ENCODE results near the gene SLITRK4. TPM values are rescaled to one million over a fixed set of nuclear protein-coding genes. Genes with fewer than 3 reads are reported as not detected.

SLITRK4 gene
- total RNA-seq, 2 donors from 2014 or later = not detected

- H3K36me3 Mint-ChIP-seq = peaks cover 7% of the 10 kb centered on the region
- no peak for ATAC-seq
- H3K9me3 Mint-ChIP-seq = peaks cover 3% of the 10 kb centered on the region
- peak overlapping the region; percentile 50 for H3K4me3 Mint-ChIP-seq
- H3K27ac Mint-ChIP-seq = no peak overlapping the region
- H3K27me3 Mint-ChIP-seq = peaks cover 8 to 19% of the 10 kb centered on the region in 2 donors
- H3K4me1 Mint-ChIP-seq (ENCODE audit: low read depth in 2 of 2) = peaks cover 0 to 6% of the 10 kb centered on the region in 2 donors
- no peak for DNase-seq (ENCODE audit: low spot score)
Measured at GRCh38 chrX:143632625-143633410, 3.1 kb downstream of the SLITRK4 start.

GRCh38 chrX:143623657-143624056 lies 12.2 kb downstream of the SLITRK4 start:
- DNase-seq (ENCODE audit: low spot score) (no peak), ATAC-seq (no peak)
- H3K4me3 Mint-ChIP-seq = no peak overlapping the region
- H3K27me3 Mint-ChIP-seq = peaks cover 0 to 3% of the 10 kb centered on the region in 2 donors
- no peaks in the 10 kb centered on the region for H3K4me1 Mint-ChIP-seq (ENCODE audit: low read depth in 2 of 2)
- H3K27ac Mint-ChIP-seq = no peak overlapping the region
- no peaks in the 10 kb centered on the region for H3K36me3 Mint-ChIP-seq
- H3K9me3 Mint-ChIP-seq = no peaks in the 10 kb centered on the region

GRCh38 chrX:143621276-143621675 lies 14.6 kb downstream of the SLITRK4 start:
- Mint-ChIP-seq H3K4me1 (ENCODE audit: low read depth in 2 of 2) (no peaks in the 10 kb centered on the region), H3K36me3 (no peaks in the 10 kb centered on the region), H3K27ac (no peak overlapping the region), H3K9me3 (no peaks in the 10 kb centered on the region), H3K4me3 (no peak overlapping the region), H3K27me3 (peaks cover 0 to 2% of the 10 kb centered on the region in 2 donors)
- ATAC-seq (no peak), DNase-seq (ENCODE audit: low spot score) (no peak)

GRCh38 chrX:143615851-143616250 lies 20.1 kb downstream of the SLITRK4 start:
- H3K4me1 Mint-ChIP-seq (ENCODE audit: low read depth in 2 of 2) = no peaks in the 10 kb centered on the region
- no peak overlapping the region for H3K27ac Mint-ChIP-seq
- no peak for DNase-seq (ENCODE audit: low spot score)
- H3K9me3 Mint-ChIP-seq = peaks cover 6% of the 10 kb centered on the region
- no peak for ATAC-seq
- no peaks in the 10 kb centered on the region for H3K27me3 Mint-ChIP-seq
- no peak overlapping the region for H3K4me3 Mint-ChIP-seq
- H3K36me3 Mint-ChIP-seq = no peaks in the 10 kb centered on the region

GRCh38 chrX:143601809-143602208 lies 34.1 kb downstream of the SLITRK4 start:
- Mint-ChIP-seq H3K4me1 (ENCODE audit: low read depth in 2 of 2) (no peaks in the 10 kb centered on the region), H3K27me3 (peaks cover 0 to 2% of the 10 kb centered on the region in 2 donors), H3K9me3 (no peaks in the 10 kb centered on the region), H3K4me3 (no peak overlapping the region), H3K27ac (no peak overlapping the region), H3K36me3 (peaks cover 4% of the 10 kb centered on the region)
- ATAC-seq (no peak), DNase-seq (ENCODE audit: low spot score) (no peak)

- Mint-ChIP-seq H3K4me1 (ENCODE audit: low read depth in 2 of 2) (no peaks in the 10 kb centered on the region), H3K27ac (no peak overlapping the region), H3K36me3 (no peaks in the 10 kb centered on the region), H3K4me3 (no peak overlapping the region), H3K9me3 (peaks cover 6% of the 10 kb centered on the region), H3K27me3 (no peaks in the 10 kb centered on the region)
- ATAC-seq (no peak), DNase-seq (ENCODE audit: low spot score) (no peak)
Measured at GRCh38 chrX:143581240-143581639, 54.7 kb downstream of the SLITRK4 start.

- Mint-ChIP-seq H3K27me3 (no peaks in the 10 kb centered on the region), H3K4me3 (no peak overlapping the region), H3K27ac (no peak overlapping the region), H3K4me1 (ENCODE audit: low read depth in 2 of 2) (no peaks in the 10 kb centered on the region), H3K36me3 (no peaks in the 10 kb centered on the region), H3K9me3 (peaks cover 6% of the 10 kb centered on the region)
- ATAC-seq = no peak
- no peak for DNase-seq (ENCODE audit: low spot score)
Measured at GRCh38 chrX:143580266-143580665, 55.6 kb downstream of the SLITRK4 start.

Other genes starting within 250 kb of the SLITRK4 start
- not detected for gene SPANXN3, start 118.6 kb downstream of the SLITRK4 start, total RNA-seq
- gene SPANXN2, start 84.7 kb upstream of the SLITRK4 start, total RNA-seq = not detected
- not detected for gene UBE2NL, start 248.0 kb upstream of the SLITRK4 start, total RNA-seq